Panc1 (cell line): ENCODE results near the gene S1PR3. TPM values are rescaled to one million over a fixed set of nuclear protein-coding genes. Genes with fewer than 3 reads are reported as not detected.

ENCODE experiments used
- ATAC-seq: fragments of 200-7000 bp; cut with Tn5 transposase; 2 replicates; pipeline ENCODE4 v1.9.1; 2020; ENCODE audit warnings: mild to moderate bottlenecking, moderate library complexity
- BruUV-seq: library from RNA; stranded (reverse); fragments of 400-500 nt; replicated peaks from 2 replicates; lab custom pipeline; 2021; lab: Mats Ljungman, UMichigan
- CTCF ChIA-PET: fragments of 300-600 bp; sonication (Branson Sonifier 250); formaldehyde crosslinking; loops from one replicate; lab custom pipeline; 2022; ENCODE audit warnings: antibody characterized with exemption; lab: Charles Lee
- POLR2A ChIA-PET: fragments of 300-600 bp; sonication (Branson Sonifier 250); formaldehyde crosslinking; loops from one replicate; lab custom pipeline; 2022; ENCODE audit warnings: antibody characterized with exemption; lab: Charles Lee
- DNase-seq: peaks from one replicate; pipeline ENCODE4 v3.0.0-alpha.2; 2010; ENCODE audit warnings: low read depth, low spot score
- H3K27ac ChIP-seq: 2 replicates; pipeline ENCODE4 v1.5.1; 2011; ENCODE audit warnings: mild to moderate bottlenecking, low read length, inconsistent platforms
- H3K27me3 ChIP-seq: fragments of 200-500 bp; sonication (Bioruptor generic); 2 replicates; pipeline ENCODE4 v1.6.0; 2014; ENCODE audit warnings: low read length, inconsistent platforms; ENCODE audit not compliant: control insufficient read depth, insufficient read depth
- H3K36me3 ChIP-seq: fragments of 200-500 bp; sonication (Bioruptor generic); 2 replicates; pipeline ENCODE4 v1.5.1; 2014; ENCODE audit warnings: inconsistent platforms, mild to moderate bottlenecking, low read length, moderate library complexity; ENCODE audit not compliant: control insufficient read depth, insufficient read depth
- H3K4me1 ChIP-seq: 2 replicates; pipeline ENCODE4 v1.5.1; 2011; ENCODE audit warnings: inconsistent platforms, mild to moderate bottlenecking, low read length, moderate library complexity; ENCODE audit not compliant: control insufficient read depth, insufficient read depth
- H3K4me3 ChIP-seq, 2 experiments: 2 replicates each; pipeline ENCODE4 v1.5.1; 2011 to 2012; ENCODE audit warnings: low read depth in 2 of 2, low read length in 2 of 2, mild to moderate bottlenecking in 2 of 2, inconsistent platforms in 1 of 2, moderate library complexity in 1 of 2
- H3K9me3 ChIP-seq: fragments of 200-500 bp; sonication (Bioruptor generic); 2 replicates; pipeline ENCODE4 v1.5.1; 2014; ENCODE audit warnings: low read depth, mild to moderate bottlenecking, inconsistent platforms, low read length, moderate library complexity; ENCODE audit not compliant: control insufficient read depth, insufficient read depth
- POLR2AphosphoS5 ChIP-seq: IDR thresholded peaks from 2 replicates; pipeline ENCODE4 v1.6.1; 2012; ENCODE audit warnings: mild to moderate bottlenecking, low read depth, low read length, moderate library complexity
- SIN3A ChIP-seq: IDR thresholded peaks from 2 replicates; pipeline ENCODE4 v1.6.1; 2012; ENCODE audit warnings: low read depth, mild to moderate bottlenecking, low read length, moderate library complexity, borderline replicate concordance; ENCODE audit not compliant: insufficient read depth
- TCF7L2 ChIP-seq: IDR thresholded peaks from 2 replicates; pipeline ENCODE4 v1.6.1; 2011; ENCODE audit warnings: mild to moderate bottlenecking, low read depth, low read length, inconsistent platforms
- in situ Hi-C: cut with HindIII; loops from 2 replicates; pipeline ENCODE4 v1.10.0; 2016; ENCODE audit warnings: low sequenced_read_pairs, low pct_unique_long_range_greater_than_20kb
- intact Hi-C: fragments of 100-400 bp; cut with micrococcal nuclease; formaldehyde crosslinking; loops from one replicate; pipeline ENCODE4 v1.10.0; 2022; ENCODE audit not compliant: unreplicated experiment
- total RNA-seq: library from RNA; stranded (reverse); gene quantifications from one replicate; pipeline ENCODE4 v1.2.1, GENCODE V29; 2021; ENCODE audit not compliant: unreplicated experiment
- TF ChIP-seq, protein P1 (sequence below), 2 experiments: IDR thresholded peaks; 2 replicates each; pipeline ENCODE4 v1.6.1; 2011 to 2012; ENCODE audit warnings: low read depth in 2 of 2, control low read depth in 1 of 2, low read length in 1 of 2, mild to moderate bottlenecking in 1 of 2, moderate library complexity in 1 of 2; ENCODE audit not compliant: insufficient read depth in 1 of 2
- TF ChIP-seq, protein P2 (sequence below): fragments of 450-650 bp; IDR thresholded peaks from 2 replicates; pipeline ENCODE4 v1.5.1; 2017; ENCODE audit warnings: mild to moderate bottlenecking

The S1PR3 gene
- total RNA-seq, 1 experiment from 2014 or later = 8.1 TPM

DNA sequence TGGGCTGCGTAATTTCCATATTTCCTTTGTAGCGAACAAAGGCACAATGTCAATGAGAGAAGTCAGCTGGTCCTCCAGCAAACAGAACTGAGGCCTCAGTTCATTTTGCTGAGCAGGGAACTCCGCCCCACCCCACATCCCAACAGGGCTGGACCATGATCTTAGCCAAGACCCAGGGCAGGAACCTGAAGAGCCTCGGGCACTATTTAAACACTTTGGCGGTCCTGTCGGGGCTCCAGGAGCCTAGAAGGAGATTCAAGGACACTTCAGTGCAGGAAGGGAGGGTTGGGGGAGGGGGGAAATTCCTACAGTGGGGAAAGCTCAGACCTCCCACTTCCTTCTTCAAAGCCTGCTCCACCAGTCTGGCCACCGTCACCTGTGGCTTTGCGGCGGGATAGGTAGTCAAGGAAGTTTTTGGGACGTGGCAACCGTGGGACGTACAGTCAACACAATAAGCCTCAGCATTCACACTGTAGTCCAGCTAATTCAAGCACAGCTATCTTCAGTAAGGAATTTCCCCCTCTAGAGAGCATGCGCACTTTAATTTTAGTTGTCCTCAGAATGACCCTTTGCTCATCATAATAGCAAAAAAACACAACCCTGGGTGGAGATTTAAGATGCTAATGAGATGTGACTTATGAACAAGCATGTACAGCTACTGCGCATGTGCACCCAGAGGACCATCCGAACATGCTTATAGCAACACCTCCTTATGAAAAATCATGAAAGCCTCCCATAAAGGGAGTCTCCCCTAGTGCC, 30.9 kb downstream of the S1PR3 start:
- no peak for ATAC-seq

DNA sequence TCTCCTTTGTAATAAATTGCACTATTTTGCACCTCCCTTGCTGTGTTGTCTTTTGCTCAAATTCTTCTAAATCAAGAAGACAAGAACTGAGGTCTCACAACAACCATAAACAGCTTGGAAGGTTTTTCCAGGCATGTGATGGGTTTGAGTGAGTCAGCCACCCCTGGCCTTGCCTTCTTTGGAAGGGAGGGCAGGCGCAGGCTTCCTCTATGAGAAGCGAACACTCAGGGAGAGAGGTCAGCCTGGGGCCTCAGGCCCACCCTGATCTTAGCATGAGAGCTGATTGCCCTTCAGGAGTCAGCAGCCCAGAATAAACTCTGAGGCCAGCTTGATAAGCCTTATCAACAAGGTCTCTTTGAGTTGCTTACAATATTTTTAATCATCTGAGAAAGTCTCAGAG, 31.6 kb downstream of the S1PR3 start:
- Histone ChIP-seq H3K27ac (no peak overlapping the region), H3K9me3 (no peaks in the 10 kb centered on the region), H3K4me3 (no peak overlapping the region), H3K36me3 (no peaks in the 10 kb centered on the region), H3K4me1 (no peaks in the 10 kb centered on the region), H3K27me3 (no peaks in the 10 kb centered on the region)
- intact Hi-C loops = loop anchor here (10.0 kb wide), 1 partner anchor 252 kb away; no protein-coding TSS in a partner anchor
- ATAC-seq (no peak), DNase-seq (no peak)
- BruUV-seq = no TSS peak
- ChIA-PET CTCF (no interaction called here), POLR2A (no interaction called here)
- in situ Hi-C loops = no loop called here
- TF ChIP-seq POLR2AphosphoS5 (no peak), SIN3A (no peak), TCF7L2 (no peak)
- TF ChIP-seq, protein P1, sequence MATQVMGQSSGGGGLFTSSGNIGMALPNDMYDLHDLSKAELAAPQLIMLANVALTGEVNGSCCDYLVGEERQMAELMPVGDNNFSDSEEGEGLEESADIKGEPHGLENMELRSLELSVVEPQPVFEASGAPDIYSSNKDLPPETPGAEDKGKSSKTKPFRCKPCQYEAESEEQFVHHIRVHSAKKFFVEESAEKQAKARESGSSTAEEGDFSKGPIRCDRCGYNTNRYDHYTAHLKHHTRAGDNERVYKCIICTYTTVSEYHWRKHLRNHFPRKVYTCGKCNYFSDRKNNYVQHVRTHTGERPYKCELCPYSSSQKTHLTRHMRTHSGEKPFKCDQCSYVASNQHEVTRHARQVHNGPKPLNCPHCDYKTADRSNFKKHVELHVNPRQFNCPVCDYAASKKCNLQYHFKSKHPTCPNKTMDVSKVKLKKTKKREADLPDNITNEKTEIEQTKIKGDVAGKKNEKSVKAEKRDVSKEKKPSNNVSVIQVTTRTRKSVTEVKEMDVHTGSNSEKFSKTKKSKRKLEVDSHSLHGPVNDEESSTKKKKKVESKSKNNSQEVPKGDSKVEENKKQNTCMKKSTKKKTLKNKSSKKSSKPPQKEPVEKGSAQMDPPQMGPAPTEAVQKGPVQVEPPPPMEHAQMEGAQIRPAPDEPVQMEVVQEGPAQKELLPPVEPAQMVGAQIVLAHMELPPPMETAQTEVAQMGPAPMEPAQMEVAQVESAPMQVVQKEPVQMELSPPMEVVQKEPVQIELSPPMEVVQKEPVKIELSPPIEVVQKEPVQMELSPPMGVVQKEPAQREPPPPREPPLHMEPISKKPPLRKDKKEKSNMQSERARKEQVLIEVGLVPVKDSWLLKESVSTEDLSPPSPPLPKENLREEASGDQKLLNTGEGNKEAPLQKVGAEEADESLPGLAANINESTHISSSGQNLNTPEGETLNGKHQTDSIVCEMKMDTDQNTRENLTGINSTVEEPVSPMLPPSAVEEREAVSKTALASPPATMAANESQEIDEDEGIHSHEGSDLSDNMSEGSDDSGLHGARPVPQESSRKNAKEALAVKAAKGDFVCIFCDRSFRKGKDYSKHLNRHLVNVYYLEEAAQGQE (IDR thresholded peaks at IDR 0.05; ENCODE audit: insufficient read depth in 1 of 2, low read depth in 2 of 2, low read length in 1 of 2) = no peak
- TF ChIP-seq, protein P2, sequence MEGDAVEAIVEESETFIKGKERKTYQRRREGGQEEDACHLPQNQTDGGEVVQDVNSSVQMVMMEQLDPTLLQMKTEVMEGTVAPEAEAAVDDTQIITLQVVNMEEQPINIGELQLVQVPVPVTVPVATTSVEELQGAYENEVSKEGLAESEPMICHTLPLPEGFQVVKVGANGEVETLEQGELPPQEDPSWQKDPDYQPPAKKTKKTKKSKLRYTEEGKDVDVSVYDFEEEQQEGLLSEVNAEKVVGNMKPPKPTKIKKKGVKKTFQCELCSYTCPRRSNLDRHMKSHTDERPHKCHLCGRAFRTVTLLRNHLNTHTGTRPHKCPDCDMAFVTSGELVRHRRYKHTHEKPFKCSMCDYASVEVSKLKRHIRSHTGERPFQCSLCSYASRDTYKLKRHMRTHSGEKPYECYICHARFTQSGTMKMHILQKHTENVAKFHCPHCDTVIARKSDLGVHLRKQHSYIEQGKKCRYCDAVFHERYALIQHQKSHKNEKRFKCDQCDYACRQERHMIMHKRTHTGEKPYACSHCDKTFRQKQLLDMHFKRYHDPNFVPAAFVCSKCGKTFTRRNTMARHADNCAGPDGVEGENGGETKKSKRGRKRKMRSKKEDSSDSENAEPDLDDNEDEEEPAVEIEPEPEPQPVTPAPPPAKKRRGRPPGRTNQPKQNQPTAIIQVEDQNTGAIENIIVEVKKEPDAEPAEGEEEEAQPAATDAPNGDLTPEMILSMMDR = no peak

More for the DNA sequence above, 30.9 kb downstream of the S1PR3 start:
- in situ Hi-C loops = no loop called here
- no peak overlapping the region for H3K27ac ChIP-seq
- TF ChIP-seq POLR2AphosphoS5 (no peak), TCF7L2 (no peak), SIN3A (no peak)
- TF ChIP-seq, protein P2 = no peak
- TF ChIP-seq, protein P1 (IDR thresholded peaks at IDR 0.05; ENCODE audit: insufficient read depth in 1 of 2, low read depth in 2 of 2, low read length in 1 of 2) = no peak
- no peak overlapping the region for H3K4me3 ChIP-seq
- DNase-seq = no peak
- H3K9me3 ChIP-seq = no peaks in the 10 kb centered on the region
- no peaks in the 10 kb centered on the region for H3K4me1 ChIP-seq
- H3K27me3 ChIP-seq = no peaks in the 10 kb centered on the region
- ChIA-PET CTCF (no interaction called here), POLR2A (no interaction called here)
- no peaks in the 10 kb centered on the region for H3K36me3 ChIP-seq
- intact Hi-C loops = loop anchor here (10.0 kb wide), 1 partner anchor 253 kb away; no protein-coding TSS in a partner anchor
- no TSS peak for BruUV-seq
